Measurements from ENCODE around the gene CHCHD6. TPM values are rescaled to one million over a fixed set of nuclear protein-coding genes. Genes with fewer than 3 reads are reported as not detected.

The CHCHD6 gene
- total RNA-seq, 1 experiment from 2014 or later: 45.9 TPM

GRCh38 chr3:126768903-126769302 lies 64.9 kb downstream of the CHCHD6 start:
- H3K9me3 Mint-ChIP-seq (ENCODE audit: low read depth, unreplicated experiment): peaks cover 16% of the 10 kb centered on the region
- DNase-seq: no peak
- TF ChIP-seq CTCF (IDR thresholded peaks at IDR 0.05; ENCODE audit: unreplicated experiment): no peak
- intact Hi-C loops (cut with micrococcal nuclease; ENCODE audit: unreplicated experiment): no loop called here
- no peak overlapping the region for H3K4me3 Mint-ChIP-seq (ENCODE audit: low read depth, unreplicated experiment)
- CTCF ChIA-PET: no interaction called here
- no peaks in the 10 kb centered on the region for H3K4me1 Mint-ChIP-seq (ENCODE audit: low read depth, unreplicated experiment)
- no peaks in the 10 kb centered on the region for H3K27me3 Mint-ChIP-seq (ENCODE audit: unreplicated experiment)
- H3K36me3 Mint-ChIP-seq (ENCODE audit: insufficient read depth, unreplicated experiment): no peaks in the 10 kb centered on the region
- no peak overlapping the region for H3K27ac Mint-ChIP-seq (ENCODE audit: unreplicated experiment)
- no TSS peak for BruUV-seq (replicated peaks)

GRCh38 chr3:126770096-126770495 lies 66.1 kb downstream of the CHCHD6 start:
- Mint-ChIP-seq H3K4me3 (ENCODE audit: low read depth, unreplicated experiment) (no peak overlapping the region), H3K36me3 (ENCODE audit: insufficient read depth, unreplicated experiment) (no peaks in the 10 kb centered on the region), H3K27ac (ENCODE audit: unreplicated experiment) (no peak overlapping the region), H3K4me1 (ENCODE audit: low read depth, unreplicated experiment) (no peaks in the 10 kb centered on the region), H3K27me3 (ENCODE audit: unreplicated experiment) (no peaks in the 10 kb centered on the region), H3K9me3 (ENCODE audit: low read depth, unreplicated experiment) (peaks cover 16% of the 10 kb centered on the region)
- no peak for DNase-seq
- intact Hi-C loops (cut with micrococcal nuclease; ENCODE audit: unreplicated experiment): no loop called here
- CTCF ChIA-PET: no interaction called here
- BruUV-seq (replicated peaks): no TSS peak
- no peak for TF ChIP-seq CTCF (IDR thresholded peaks at IDR 0.05; ENCODE audit: unreplicated experiment)

GRCh38 chr3:126773167-126773566 lies 69.1 kb downstream of the CHCHD6 start:
- DNase-seq: no peak

GRCh38 chr3:126773783-126774182 lies 69.7 kb downstream of the CHCHD6 start:
- no peaks in the 10 kb centered on the region for H3K36me3 Mint-ChIP-seq (ENCODE audit: insufficient read depth, unreplicated experiment)
- no TSS peak for BruUV-seq (replicated peaks)
- H3K27me3 Mint-ChIP-seq (ENCODE audit: unreplicated experiment): no peaks in the 10 kb centered on the region
- H3K27ac Mint-ChIP-seq (ENCODE audit: unreplicated experiment): no peak overlapping the region
- peaks cover 13% of the 10 kb centered on the region for H3K9me3 Mint-ChIP-seq (ENCODE audit: low read depth, unreplicated experiment)
- intact Hi-C loops (cut with micrococcal nuclease; ENCODE audit: unreplicated experiment): no loop called here
- CTCF ChIA-PET: no interaction called here
- DNase-seq: no peak
- H3K4me1 Mint-ChIP-seq (ENCODE audit: low read depth, unreplicated experiment): no peaks in the 10 kb centered on the region
- no peak for TF ChIP-seq CTCF (IDR thresholded peaks at IDR 0.05; ENCODE audit: unreplicated experiment)
- no peak overlapping the region for H3K4me3 Mint-ChIP-seq (ENCODE audit: low read depth, unreplicated experiment)

More at GRCh38 chr3:126773167-126773566, 69.1 kb downstream of the CHCHD6 start:
- CTCF ChIA-PET: no interaction called here
- no peaks in the 10 kb centered on the region for H3K27me3 Mint-ChIP-seq (ENCODE audit: unreplicated experiment)
- BruUV-seq (replicated peaks): no TSS peak
- peaks cover 13% of the 10 kb centered on the region for H3K9me3 Mint-ChIP-seq (ENCODE audit: low read depth, unreplicated experiment)
- no peaks in the 10 kb centered on the region for H3K4me1 Mint-ChIP-seq (ENCODE audit: low read depth, unreplicated experiment)
- intact Hi-C loops (cut with micrococcal nuclease; ENCODE audit: unreplicated experiment): no loop called here
- H3K27ac Mint-ChIP-seq (ENCODE audit: unreplicated experiment): no peak overlapping the region
- TF ChIP-seq CTCF (IDR thresholded peaks at IDR 0.05; ENCODE audit: unreplicated experiment): no peak
- no peak overlapping the region for H3K4me3 Mint-ChIP-seq (ENCODE audit: low read depth, unreplicated experiment)
- no peaks in the 10 kb centered on the region for H3K36me3 Mint-ChIP-seq (ENCODE audit: insufficient read depth, unreplicated experiment)
